Esophagus muscularis mucosa (tissue), 4 donors: ENCODE results near the gene RBM4. TPM values are rescaled to one million over a fixed set of nuclear protein-coding genes. Genes with fewer than 3 reads are reported as not detected.
"Not testable (repeated sequence)": the region's sequence is repeated elsewhere in the genome, so short reads cannot be mapped to it uniquely, and the experiment has no call there.

Source experiments
- DNase-seq: peaks from one replicate; pipeline ENCODE4 v3.0.0-alpha.2; 2017; ENCODE audit errors: extremely low spot score
- H3K27ac ChIP-seq, 4 donors: fragments of 200-600 bp; sonication (generic); replicated peaks in 1 of 4; 1 replicate in 3 of 4; 2 replicates in 1 of 4; pipeline ENCODE4 v1.5.1; 2016 to 2019; ENCODE audit warnings: mild to moderate bottlenecking in 1 of 4
- H3K27me3 ChIP-seq, 4 donors: fragments of 200-600 bp; sonication (generic); one replicate each; pipeline versions ENCODE4 v1.5.1 to v1.6.0; 2016 to 2019
- H3K36me3 ChIP-seq, 4 donors: fragments of 200-600 bp; sonication (generic); one replicate each; pipeline ENCODE4 v1.5.1; 2016 to 2019
- H3K4me1 ChIP-seq, 4 donors: fragments of 200-600 bp; sonication (generic); one replicate each; pipeline ENCODE4 v1.5.1; 2016 to 2019
- H3K4me3 ChIP-seq, 4 donors: fragments of 200-600 bp; sonication (generic); 1 replicate in 2 of 4; 2 replicates in 2 of 4; pipeline ENCODE4 v1.5.1; 2016 to 2019; ENCODE audit warnings: mild to moderate bottlenecking in 4 of 4, moderate library complexity in 1 of 4
- H3K9me3 ChIP-seq, 4 donors: fragments of 200-600 bp; sonication (generic); 1 replicate in 3 of 4; 2 replicates in 1 of 4; pipeline ENCODE4 v1.5.1; 2016 to 2019
- EP300 ChIP-seq: sonication (generic); formaldehyde crosslinking; IDR thresholded peaks from one replicate; pipeline ENCODE4 v1.6.1; 2017; ENCODE audit warnings: antibody characterized with exemption
- POLR2A ChIP-seq: fragments of 450-650 bp; IDR thresholded peaks from one replicate; pipeline ENCODE4 v1.6.1; 2017; ENCODE audit warnings: antibody characterized with exemption, moderate library complexity, mild to moderate bottlenecking, low read depth
- POLR2AphosphoS5 ChIP-seq, 2 donors: sonication (generic); formaldehyde crosslinking; IDR thresholded peaks; one replicate each; pipeline ENCODE4 v1.6.1; 2017; ENCODE audit warnings: antibody characterized with exemption in 2 of 2
- WGBS: methylation state at CpG from one replicate; pipeline ENCODE4 v1.1.5; 2018; 5-methylcytosine and 5-hydroxymethylcytosine counted together
- intact Hi-C: fragments of 100-400 bp; cut with DNase I; formaldehyde crosslinking; loops from one replicate; pipeline ENCODE4 v1.15.1; 2023
- total RNA-seq, 4 donors: library from RNA; depleted of rRNA; stranded (reverse); fragments of >200 nt; gene quantifications; one replicate each; pipeline versions ENCODE4 v1.1.0 to v1.2.1, GENCODE V29; 2016
- TF ChIP-seq, protein P1 (sequence below), 3 experiments: fragments of 200-600 bp in 2 of 3; fragments of 450-650 bp in 1 of 3; sonication (generic) in 2 of 3; IDR thresholded peaks; one replicate each; pipeline ENCODE4 v1.5.1; 2017 to 2019; ENCODE audit warnings: antibody characterized with exemption in 3 of 3, mild to moderate bottlenecking in 2 of 3, moderate library complexity in 1 of 3

RBM4 gene, protein sequence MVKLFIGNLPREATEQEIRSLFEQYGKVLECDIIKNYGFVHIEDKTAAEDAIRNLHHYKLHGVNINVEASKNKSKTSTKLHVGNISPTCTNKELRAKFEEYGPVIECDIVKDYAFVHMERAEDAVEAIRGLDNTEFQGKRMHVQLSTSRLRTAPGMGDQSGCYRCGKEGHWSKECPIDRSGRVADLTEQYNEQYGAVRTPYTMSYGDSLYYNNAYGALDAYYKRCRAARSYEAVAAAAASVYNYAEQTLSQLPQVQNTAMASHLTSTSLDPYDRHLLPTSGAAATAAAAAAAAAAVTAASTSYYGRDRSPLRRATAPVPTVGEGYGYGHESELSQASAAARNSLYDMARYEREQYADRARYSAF
- 100 to 1,000 TPM in 1 of 4 donors, 10 to 100 TPM in 3; 82.2 to 101 (median 90.2) TPM for total RNA-seq

DNA sequence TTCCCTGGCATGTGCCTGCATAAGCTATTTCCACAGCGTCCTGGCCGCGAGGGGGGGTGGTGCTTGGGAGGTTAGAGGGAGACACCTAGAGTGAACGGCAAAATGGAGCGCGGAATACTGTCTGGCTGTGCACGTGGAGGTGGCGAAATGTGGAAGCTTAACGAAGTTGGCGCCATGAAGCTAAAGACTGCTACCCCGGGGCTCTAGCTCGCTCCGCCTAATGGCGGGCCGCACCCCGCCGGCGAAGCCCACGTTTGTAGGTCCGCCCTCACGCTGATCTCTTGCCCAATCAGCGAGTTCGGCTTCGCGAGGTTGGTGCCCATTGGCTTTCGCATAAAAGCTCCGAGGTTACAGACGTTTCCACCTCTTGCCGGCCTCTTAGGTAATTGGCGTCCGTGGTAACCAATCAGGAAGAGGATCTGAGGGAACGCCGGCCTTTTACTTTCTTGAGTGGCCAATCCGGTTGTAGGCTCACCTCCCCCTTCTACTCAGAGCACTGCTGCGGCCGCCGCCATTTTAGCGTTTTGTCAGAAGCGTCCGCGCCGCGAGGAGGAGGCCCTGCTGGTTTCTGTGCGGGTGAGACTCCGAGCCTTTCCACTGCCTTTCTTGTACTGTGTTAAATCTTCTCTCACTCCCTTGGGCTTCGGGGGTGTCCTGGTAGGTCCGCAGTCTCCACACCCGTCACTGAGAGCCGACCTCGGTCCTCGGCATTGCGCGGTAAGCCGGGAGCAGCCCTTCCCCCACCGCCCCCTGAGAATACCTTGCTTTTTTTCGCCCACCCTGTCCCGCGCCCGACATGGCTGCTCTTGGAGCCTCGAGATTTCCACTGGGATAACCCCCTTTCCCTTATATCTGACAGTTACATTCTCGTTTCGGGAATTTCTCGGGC lies at the start of gene RBM4:
Gene RBM4, plus strand, starts transcription at position 527 of the 889 bp plus-strand sequence. CDS start 1,009 bp downstream, outside the sequence.
- Histone ChIP-seq H3K4me1 (peaks cover 54 to 78% (median 65%) of the 10 kb centered on the region in 4 donors), H3K27me3 (no peaks in the 10 kb centered on the region), H3K4me3 (peak within 1 kb of the TSS; percentile 68 to 88 (median 80)), H3K9me3 (no peaks in the 10 kb centered on the region), H3K27ac (peak within 1 kb of the TSS; percentile 89 to 93 (median 90)), H3K36me3 (peaks cover 10 to 44% (median 25%) of the 10 kb centered on the region in 4 donors)
- WGBS: under 1% methylated on average over 54 of the region's 63 CpGs
- TF ChIP-seq EP300 (no peak), POLR2AphosphoS5 (IDR thresholded peaks at IDR 0.05) (peak; percentile 91 to 98), POLR2A (peak; percentile 79)
- TF ChIP-seq, protein P1, sequence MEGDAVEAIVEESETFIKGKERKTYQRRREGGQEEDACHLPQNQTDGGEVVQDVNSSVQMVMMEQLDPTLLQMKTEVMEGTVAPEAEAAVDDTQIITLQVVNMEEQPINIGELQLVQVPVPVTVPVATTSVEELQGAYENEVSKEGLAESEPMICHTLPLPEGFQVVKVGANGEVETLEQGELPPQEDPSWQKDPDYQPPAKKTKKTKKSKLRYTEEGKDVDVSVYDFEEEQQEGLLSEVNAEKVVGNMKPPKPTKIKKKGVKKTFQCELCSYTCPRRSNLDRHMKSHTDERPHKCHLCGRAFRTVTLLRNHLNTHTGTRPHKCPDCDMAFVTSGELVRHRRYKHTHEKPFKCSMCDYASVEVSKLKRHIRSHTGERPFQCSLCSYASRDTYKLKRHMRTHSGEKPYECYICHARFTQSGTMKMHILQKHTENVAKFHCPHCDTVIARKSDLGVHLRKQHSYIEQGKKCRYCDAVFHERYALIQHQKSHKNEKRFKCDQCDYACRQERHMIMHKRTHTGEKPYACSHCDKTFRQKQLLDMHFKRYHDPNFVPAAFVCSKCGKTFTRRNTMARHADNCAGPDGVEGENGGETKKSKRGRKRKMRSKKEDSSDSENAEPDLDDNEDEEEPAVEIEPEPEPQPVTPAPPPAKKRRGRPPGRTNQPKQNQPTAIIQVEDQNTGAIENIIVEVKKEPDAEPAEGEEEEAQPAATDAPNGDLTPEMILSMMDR (IDR thresholded peaks at IDR 0.05): peak in 1 of 3 experiments; percentile 1
- intact Hi-C loops: no loop called here
- DNase-seq: peak; percentile 100

DNA sequence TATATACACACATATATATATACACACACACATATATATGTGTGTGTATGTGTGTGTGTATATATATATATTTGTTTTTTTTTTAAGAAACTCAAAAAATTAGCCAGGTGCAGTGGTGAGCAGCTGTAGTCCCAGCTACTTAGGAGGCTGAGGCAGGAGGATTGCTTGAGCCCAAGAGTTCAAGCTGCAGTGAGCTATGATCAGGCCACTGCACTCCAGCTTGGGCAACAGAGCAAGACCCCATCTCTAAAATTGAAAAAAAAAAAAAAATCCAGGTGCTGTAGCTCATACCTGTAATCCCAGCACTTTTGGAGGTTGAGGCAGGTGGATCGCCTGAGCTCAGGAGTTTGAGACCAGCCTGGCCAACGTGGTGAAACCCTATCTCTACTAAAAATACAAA lies 49.2 kb upstream of the RBM4 start:
- WGBS: 70% methylated on average over 2 of the region's 2 CpGs
- DNase-seq, H3K36me3 ChIP-seq, H3K27me3 ChIP-seq, H3K4me3 ChIP-seq, H3K27ac ChIP-seq, intact Hi-C loops, H3K9me3 ChIP-seq: not testable (repeated sequence)
- H3K4me1 ChIP-seq: peaks cover 10 to 21% (median 18%) of the 10 kb centered on the region in 4 donors

DNA sequence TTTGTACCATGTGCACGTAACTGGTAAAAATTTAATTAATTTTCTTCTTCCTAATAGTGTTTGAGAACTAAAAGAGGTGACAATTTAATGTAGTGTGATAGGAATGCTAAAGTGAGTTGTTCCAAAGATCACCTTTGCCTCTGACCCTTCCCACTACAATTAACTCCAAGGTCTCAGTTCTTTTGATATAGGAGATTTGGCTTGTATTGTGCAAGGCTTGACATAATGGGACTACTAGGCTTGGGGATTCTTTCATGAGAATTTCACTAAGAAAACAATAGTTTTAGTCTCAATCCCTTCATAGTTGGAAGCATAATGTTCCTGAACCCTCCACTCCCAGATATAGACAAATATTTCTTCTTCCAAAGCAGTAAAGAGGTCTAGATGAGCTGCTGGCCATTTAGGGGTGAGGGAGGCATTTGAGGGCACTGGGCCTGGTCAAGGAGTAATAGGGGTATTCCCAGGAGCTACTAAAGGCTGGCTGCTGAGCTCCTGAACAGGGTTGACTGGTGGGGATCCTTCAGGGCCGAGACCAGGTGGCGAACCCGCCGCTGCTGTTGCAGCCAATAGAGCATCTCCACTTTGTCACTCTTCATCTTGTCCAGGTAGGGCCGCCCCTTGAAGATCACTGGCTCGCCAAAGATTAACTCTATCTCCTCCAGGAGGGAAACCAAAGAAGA lies 48.4 kb upstream of the RBM4 start:
- peaks cover 18 to 30% (median 27%) of the 10 kb centered on the region in 4 donors for H3K4me1 ChIP-seq
- 99% methylated on average over 7 of the region's 7 CpGs for WGBS
- H3K27me3 ChIP-seq: no peaks in the 10 kb centered on the region
- DNase-seq: no peak
- H3K4me3 ChIP-seq: no peak overlapping the region
- no peaks in the 10 kb centered on the region for H3K9me3 ChIP-seq
- H3K27ac ChIP-seq: no peak overlapping the region
- intact Hi-C loops: loop anchor here (5.0 kb wide), 1 partner anchor 87 kb away; the partner anchor contains the start of gene RBM4B
- TF ChIP-seq POLR2A (no peak), POLR2AphosphoS5 (IDR thresholded peaks at IDR 0.05) (no peak), EP300 (no peak)
- TF ChIP-seq, protein P1 (IDR thresholded peaks at IDR 0.05): no peak
- no peaks in the 10 kb centered on the region for H3K36me3 ChIP-seq

DNA sequence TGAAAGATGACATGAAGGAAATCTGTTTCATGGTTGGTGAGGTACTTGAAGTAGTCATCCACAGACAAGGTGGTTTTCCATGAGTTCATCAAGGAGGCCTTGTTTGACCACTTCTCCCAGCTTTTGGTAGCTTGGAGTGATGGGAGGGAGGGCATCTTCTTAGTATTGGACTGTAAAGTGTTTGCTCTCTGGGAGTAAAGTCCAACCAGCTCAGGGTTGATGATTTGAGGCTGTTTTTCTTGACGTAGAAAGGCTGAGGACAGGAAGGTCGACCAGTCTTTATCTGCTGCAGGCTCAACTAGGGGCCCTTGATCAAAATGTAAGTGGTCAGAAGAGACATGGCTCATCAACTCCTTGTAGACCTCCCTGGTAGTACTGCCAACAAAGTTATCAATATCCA lies 47.3 kb upstream of the RBM4 start:
- intact Hi-C loops: loop anchor here (5.0 kb wide), 1 partner anchor 86 kb away; the partner anchor contains the start of gene RBM4B
- no peak overlapping the region for H3K27ac ChIP-seq
- peaks cover 26 to 39% (median 37%) of the 10 kb centered on the region in 4 donors for H3K4me1 ChIP-seq
- 100% methylated on average over 2 of the region's 2 CpGs for WGBS
- no peak overlapping the region for H3K4me3 ChIP-seq
- no peaks in the 10 kb centered on the region for H3K27me3 ChIP-seq
- DNase-seq: no peak
- H3K36me3 ChIP-seq: no peaks in the 10 kb centered on the region
- no peaks in the 10 kb centered on the region for H3K9me3 ChIP-seq
- TF ChIP-seq POLR2AphosphoS5 (IDR thresholded peaks at IDR 0.05): no peak
- TF ChIP-seq, protein P1 (IDR thresholded peaks at IDR 0.05): no peak
- no peak for TF ChIP-seq POLR2A
- no peak for TF ChIP-seq EP300
